Vagina (tissue), 2 donors: Measurements from ENCODE around the gene ARHGEF40. TPM values are rescaled to one million over a fixed set of nuclear protein-coding genes. Genes with fewer than 3 reads are reported as not detected.
A peak's percentile ranks its signal among the peaks of the same experiment; 100 is the strongest.

ENCODE experiments used
- DNase-seq, 2 donors: peaks; one replicate each; pipeline ENCODE4 v3.0.0-alpha.2; 2017; ENCODE audit errors: extremely low spot score in 2 of 2
- H3K27ac ChIP-seq: fragments of 200-600 bp; sonication (generic); one replicate; pipeline ENCODE4 v1.5.1; 2019
- H3K27me3 ChIP-seq: fragments of 200-600 bp; sonication (generic); one replicate; pipeline ENCODE4 v1.5.1; 2019
- H3K36me3 ChIP-seq, 2 donors: fragments of 200-600 bp; sonication (generic); one replicate each; pipeline ENCODE4 v1.5.1; 2017 to 2019
- H3K4me1 ChIP-seq: fragments of 200-600 bp; sonication (generic); one replicate; pipeline ENCODE4 v1.5.1; 2019
- H3K4me3 ChIP-seq, 2 donors: fragments of 200-600 bp; sonication (generic); 1 replicate in 1 of 2; 2 replicates in 1 of 2; pipeline ENCODE4 v1.5.1; 2016 to 2019
- H3K9me3 ChIP-seq: fragments of 200-600 bp; sonication (generic); one replicate; pipeline ENCODE4 v1.5.1; 2019
- POLR2A ChIP-seq, 2 donors: fragments of 450-650 bp; IDR thresholded peaks; one replicate each; pipeline ENCODE4 v1.6.1; 2017; ENCODE audit warnings: antibody characterized with exemption in 2 of 2, mild to moderate bottlenecking in 2 of 2, moderate library complexity in 2 of 2
- POLR2AphosphoS5 ChIP-seq, 2 donors: sonication (generic); formaldehyde crosslinking; IDR thresholded peaks; one replicate each; pipeline ENCODE4 v1.9.0; 2017; ENCODE audit warnings: antibody characterized with exemption in 2 of 2, mild to moderate bottlenecking in 2 of 2, low read depth in 1 of 2; ENCODE audit not compliant: insufficient read depth in 1 of 2
- intact Hi-C: fragments of 100-400 bp; cut with DNase I; formaldehyde crosslinking; loops from one replicate; pipeline ENCODE4 v1.15.1; 2023
- total RNA-seq: library from RNA; depleted of rRNA; stranded (reverse); fragments of >200 nt; gene quantifications from one replicate; pipeline ENCODE4 v1.2.3, GENCODE V29; 2016
- TF ChIP-seq, protein P1 (sequence below), 3 experiments: fragments of 450-650 bp in 2 of 3; fragments of 200-600 bp in 1 of 3; sonication (generic) in 1 of 3; IDR thresholded peaks; one replicate each; pipeline ENCODE4 v1.5.1; 2017 to 2019; ENCODE audit warnings: antibody characterized with exemption in 3 of 3, mild to moderate bottlenecking in 2 of 3, moderate library complexity in 2 of 3

The ARHGEF40 gene
- total RNA-seq, 1 donor from 2014 or later, result 36.3 TPM

DNA sequence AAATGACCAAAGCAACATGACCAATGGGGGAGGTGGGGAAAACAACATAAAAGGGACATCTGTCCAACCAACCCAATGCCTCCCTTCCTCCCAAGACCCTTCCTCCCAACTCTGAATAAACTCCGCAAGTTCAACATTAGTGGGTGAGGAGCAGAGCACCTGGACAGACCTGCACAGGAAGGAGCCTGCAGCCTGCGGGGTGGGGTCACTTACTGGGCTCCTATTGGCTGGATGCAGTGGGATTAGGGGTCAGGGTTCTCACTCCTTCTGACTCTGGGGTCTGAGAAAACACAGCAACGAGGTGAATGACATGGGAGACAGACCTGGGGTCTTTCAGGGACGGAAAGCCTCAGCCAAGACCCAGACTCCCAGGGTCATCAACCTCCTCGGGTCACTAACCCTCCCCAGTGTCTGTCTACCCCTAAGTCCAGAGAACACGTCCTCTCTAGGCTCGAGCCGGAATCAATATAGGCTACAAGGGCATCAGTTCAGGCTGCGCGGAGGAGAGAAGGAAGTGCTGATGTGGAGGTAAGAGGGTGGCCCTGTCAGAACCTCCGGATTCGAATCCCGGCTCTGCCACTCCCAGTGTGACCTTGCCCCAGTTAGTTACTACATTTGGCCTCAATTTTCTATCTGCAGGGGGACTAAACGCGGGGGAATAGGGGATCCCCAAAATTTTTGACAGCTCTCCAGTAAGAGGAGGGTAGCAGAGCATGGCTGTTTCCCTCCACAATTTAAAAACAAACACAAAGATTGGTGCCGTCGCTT, 46.1 kb upstream of the ARHGEF40 start:
- DNase-seq, result peak in 1 of 2 donors; percentile 84
- TF ChIP-seq POLR2AphosphoS5 (IDR thresholded peaks at IDR 0.05; ENCODE audit: insufficient read depth in 1 of 2, low read depth in 1 of 2), result no peak
- peak overlapping the region; percentile 99 for H3K27ac ChIP-seq
- peak overlapping the region; percentile 72 to 96 for H3K4me3 ChIP-seq
- peaks cover 73% of the 10 kb centered on the region for H3K4me1 ChIP-seq
- H3K36me3 ChIP-seq, result peaks cover 0 to 27% of the 10 kb centered on the region in 2 donors
- intact Hi-C loops, result no loop called here
- H3K9me3 ChIP-seq, result no peaks in the 10 kb centered on the region
- no peaks in the 10 kb centered on the region for H3K27me3 ChIP-seq

DNA sequence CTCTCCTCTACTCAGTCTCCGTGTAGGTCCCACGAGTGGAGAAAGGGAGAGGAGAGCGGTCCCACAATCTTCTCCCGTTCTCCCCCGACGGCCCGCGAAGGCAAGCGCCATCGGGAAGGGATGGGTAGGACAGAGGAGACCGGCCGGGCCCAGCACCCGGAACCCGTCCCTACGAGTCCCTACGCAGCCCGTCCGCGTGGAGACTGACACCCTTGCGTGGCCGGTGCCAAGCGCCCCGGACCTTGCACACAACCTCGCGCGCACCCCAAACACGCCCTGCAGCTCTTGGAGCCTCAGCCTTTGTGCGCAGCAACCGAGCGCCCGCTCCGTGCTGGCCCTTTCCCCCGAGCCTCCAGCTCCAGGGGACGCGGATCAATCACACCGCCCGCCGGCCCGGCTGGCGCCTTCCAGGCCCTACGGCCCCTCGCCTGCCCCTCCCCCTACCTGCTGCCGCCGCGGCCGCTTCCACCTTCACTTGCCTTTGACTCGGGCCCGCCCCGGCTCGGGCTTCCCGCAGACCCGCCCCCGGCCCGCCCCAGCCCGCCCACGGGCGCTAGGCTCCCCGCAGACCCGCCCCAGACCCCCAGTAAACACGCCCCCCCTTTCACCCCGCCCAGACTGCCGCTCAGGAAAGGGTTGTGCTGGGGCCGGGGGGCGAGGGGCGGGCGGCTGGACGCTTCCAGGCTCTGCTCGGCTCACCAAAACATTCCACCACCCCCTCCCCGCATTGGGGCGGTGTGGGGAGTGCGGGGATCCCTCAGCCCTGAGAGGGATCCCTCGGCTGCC, 45.3 kb upstream of the ARHGEF40 start, which contains the start of gene NDRG2:
Gene NDRG2, minus strand, starts transcription at position 477 of the 786 bp plus-strand sequence. CDS start 1,746 bp downstream, outside the sequence.
- Histone ChIP-seq H3K36me3 (peaks cover 0 to 19% of the 10 kb centered on the region in 2 donors), H3K9me3 (no peaks in the 10 kb centered on the region), H3K27ac (peak within 1 kb of the TSS; percentile 99), H3K4me1 (peaks cover 67% of the 10 kb centered on the region), H3K4me3 (peak within 1 kb of the TSS; percentile 72 to 96), H3K27me3 (no peaks in the 10 kb centered on the region)
- peak in 1 of 2 donors; percentile 89 for TF ChIP-seq POLR2AphosphoS5 (IDR thresholded peaks at IDR 0.05; ENCODE audit: insufficient read depth in 1 of 2, low read depth in 1 of 2)
- TF ChIP-seq, protein P1, sequence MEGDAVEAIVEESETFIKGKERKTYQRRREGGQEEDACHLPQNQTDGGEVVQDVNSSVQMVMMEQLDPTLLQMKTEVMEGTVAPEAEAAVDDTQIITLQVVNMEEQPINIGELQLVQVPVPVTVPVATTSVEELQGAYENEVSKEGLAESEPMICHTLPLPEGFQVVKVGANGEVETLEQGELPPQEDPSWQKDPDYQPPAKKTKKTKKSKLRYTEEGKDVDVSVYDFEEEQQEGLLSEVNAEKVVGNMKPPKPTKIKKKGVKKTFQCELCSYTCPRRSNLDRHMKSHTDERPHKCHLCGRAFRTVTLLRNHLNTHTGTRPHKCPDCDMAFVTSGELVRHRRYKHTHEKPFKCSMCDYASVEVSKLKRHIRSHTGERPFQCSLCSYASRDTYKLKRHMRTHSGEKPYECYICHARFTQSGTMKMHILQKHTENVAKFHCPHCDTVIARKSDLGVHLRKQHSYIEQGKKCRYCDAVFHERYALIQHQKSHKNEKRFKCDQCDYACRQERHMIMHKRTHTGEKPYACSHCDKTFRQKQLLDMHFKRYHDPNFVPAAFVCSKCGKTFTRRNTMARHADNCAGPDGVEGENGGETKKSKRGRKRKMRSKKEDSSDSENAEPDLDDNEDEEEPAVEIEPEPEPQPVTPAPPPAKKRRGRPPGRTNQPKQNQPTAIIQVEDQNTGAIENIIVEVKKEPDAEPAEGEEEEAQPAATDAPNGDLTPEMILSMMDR (IDR thresholded peaks at IDR 0.05), result peak in 1 of 3 experiments; percentile 27
- TF ChIP-seq POLR2A (IDR thresholded peaks at IDR 0.05), result peak; percentile 36 to 59
- intact Hi-C loops, result loop anchor here (5.0 kb wide), 1 partner anchor 78 kb away; the partner anchor contains the start of gene TMEM253
- peak in 1 of 2 donors; percentile 89 for DNase-seq

DNA sequence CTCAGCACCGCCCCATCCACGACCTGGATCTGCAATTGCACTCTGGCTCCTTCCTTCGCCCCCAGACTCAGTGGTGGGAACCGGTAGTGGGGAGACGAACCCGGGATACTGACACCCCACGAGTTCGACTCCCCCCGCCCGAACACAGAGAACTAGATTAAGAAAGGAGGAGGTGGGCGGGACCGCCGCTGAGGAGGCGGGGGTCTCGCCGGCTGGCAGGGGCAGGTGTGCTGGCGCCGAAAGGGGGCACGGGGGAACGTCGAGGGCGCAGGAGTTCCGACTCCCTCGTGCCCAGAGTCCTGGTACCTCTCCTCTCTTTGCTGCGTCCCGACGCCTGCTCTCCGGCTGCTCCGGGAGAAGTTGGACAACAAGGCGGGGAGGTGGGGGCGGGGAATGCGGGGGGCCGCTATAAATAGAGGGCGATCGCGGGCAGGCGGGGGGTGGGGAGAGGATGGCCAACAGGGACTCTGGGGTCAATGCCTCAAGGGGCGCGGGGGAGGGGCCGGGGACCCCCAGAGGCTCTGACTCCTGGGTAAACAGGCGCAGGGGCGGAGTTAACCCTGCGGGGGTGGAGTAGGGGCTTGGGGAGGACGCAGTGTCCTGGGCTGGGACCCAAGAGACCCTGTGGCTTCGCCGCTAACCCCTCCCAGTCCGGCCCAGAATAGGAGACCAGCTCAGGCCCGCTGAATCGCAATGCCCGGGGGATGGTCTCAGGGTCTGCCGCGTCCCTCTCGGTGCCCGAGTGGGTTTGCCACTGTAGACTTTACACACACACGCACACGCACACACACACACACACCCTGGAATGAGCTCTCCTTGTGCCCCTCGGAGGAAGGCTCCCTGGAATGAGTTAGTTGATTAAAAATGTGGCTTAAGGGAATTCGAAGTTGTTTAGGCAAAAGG, 44.5 kb upstream of the ARHGEF40 start:
- H3K4me1 ChIP-seq, result peaks cover 62% of the 10 kb centered on the region
- intact Hi-C loops, result loop anchor here (5.0 kb wide), 1 partner anchor 77 kb away; the partner anchor contains the start of gene TMEM253

DNA sequence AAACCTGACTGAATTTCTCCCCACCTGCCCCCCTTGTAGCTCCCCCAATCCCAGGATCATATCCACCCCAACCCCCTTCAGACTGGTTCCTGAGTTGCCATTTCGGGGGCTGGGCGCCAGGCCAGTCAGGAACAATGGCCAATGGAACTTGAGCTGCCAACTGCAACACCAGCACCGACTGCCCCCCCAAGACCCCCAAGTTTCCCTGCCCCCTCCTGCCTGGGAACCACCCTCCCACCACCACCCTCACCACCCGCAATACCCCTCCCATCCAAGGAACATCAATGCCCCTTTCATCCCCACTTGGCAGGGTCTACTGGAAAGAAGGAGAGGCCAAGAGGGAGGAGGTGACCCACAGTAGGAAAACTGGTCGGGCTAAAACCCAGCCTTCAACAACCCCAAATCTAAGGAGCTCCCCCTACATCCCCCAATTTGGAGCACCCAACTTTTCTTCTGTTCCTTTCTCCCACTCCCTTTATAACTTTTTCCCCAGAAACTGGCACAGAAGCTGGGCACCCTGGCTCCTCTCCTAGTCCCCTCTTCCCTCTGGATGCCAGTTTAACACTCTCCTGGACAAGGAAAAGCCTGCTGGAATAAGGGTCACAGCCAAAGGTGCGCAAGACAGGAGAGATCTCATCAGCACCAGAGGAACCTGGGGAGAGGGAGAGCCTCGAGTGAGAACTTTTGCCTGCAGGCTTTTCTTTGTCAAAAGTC, 43.7 kb upstream of the ARHGEF40 start:
- intact Hi-C loops, result loop anchor here (5.0 kb wide), 1 partner anchor 76 kb away; the partner anchor contains the start of gene TMEM253
- Histone ChIP-seq H3K4me1 (peaks cover 54% of the 10 kb centered on the region), H3K36me3 (peaks cover 0 to 8% of the 10 kb centered on the region in 2 donors), H3K27me3 (no peaks in the 10 kb centered on the region), H3K9me3 (no peaks in the 10 kb centered on the region), H3K4me3 (peak overlapping the region; percentile 72 to 96), H3K27ac (peak overlapping the region; percentile 99)
- TF ChIP-seq POLR2AphosphoS5 (IDR thresholded peaks at IDR 0.05; ENCODE audit: insufficient read depth in 1 of 2, low read depth in 1 of 2) (no peak), POLR2A (IDR thresholded peaks at IDR 0.05) (no peak)
- TF ChIP-seq, protein P1 (IDR thresholded peaks at IDR 0.05), result no peak
- peak in 1 of 2 donors; percentile 88 for DNase-seq

More for the DNA sequence above, 44.5 kb upstream of the ARHGEF40 start:
- Histone ChIP-seq H3K27ac (peak overlapping the region; percentile 99), H3K4me3 (peak overlapping the region; percentile 72 to 96), H3K9me3 (no peaks in the 10 kb centered on the region), H3K27me3 (no peaks in the 10 kb centered on the region), H3K36me3 (peaks cover 0 to 11% of the 10 kb centered on the region in 2 donors)
- TF ChIP-seq POLR2A (IDR thresholded peaks at IDR 0.05) (no peak), POLR2AphosphoS5 (IDR thresholded peaks at IDR 0.05; ENCODE audit: insufficient read depth in 1 of 2, low read depth in 1 of 2) (peak in 1 of 2 donors; percentile 70)
- peak in 1 of 2 donors; percentile 94 for DNase-seq

DNA sequence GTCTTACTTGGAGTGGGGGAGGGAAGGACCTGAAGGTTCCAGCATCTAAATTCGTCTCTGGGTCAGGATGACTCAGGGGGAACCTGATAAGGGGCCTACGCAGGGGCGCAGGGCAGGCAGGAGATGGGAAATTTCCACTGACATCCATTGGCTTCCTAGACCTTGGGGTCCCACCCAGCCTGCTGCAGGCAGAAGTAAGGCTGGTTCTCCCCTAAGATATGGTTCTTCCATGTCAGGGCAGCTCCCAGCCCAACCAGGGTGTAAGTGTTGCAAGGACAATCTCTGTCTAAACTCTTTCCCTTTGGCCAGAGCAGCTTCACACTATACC, 43.2 kb upstream of the ARHGEF40 start:
- intact Hi-C loops, result loop anchor here (5.0 kb wide), 1 partner anchor 75 kb away; the partner anchor contains the start of gene TMEM253
- Histone ChIP-seq H3K36me3 (peaks cover 0 to 4% of the 10 kb centered on the region in 2 donors), H3K9me3 (no peaks in the 10 kb centered on the region), H3K27me3 (no peaks in the 10 kb centered on the region), H3K4me1 (peaks cover 50% of the 10 kb centered on the region), H3K27ac (peak overlapping the region; percentile 99), H3K4me3 (no peak overlapping the region)
- TF ChIP-seq POLR2AphosphoS5 (IDR thresholded peaks at IDR 0.05; ENCODE audit: insufficient read depth in 1 of 2, low read depth in 1 of 2) (no peak), POLR2A (IDR thresholded peaks at IDR 0.05) (no peak)
- TF ChIP-seq, protein P1 (IDR thresholded peaks at IDR 0.05), result no peak
- peak in 1 of 2 donors; percentile 61 for DNase-seq
